Fibroblast of pulmonary artery (primary cell): ENCODE data around the gene PRKCH.
A peak's percentile ranks its signal among the peaks of the same experiment; 100 is the strongest.

Source experiments
- DNase-seq: peaks from one replicate; pipeline ENCODE4 v3.0.0-alpha.2; 2010; ENCODE audit warnings: low read depth
- H3K4me3 ChIP-seq: replicated peaks from 2 replicates; pipeline ENCODE4 v1.5.1; 2011; ENCODE audit warnings: low read depth, mild to moderate bottlenecking, control low read depth, low read length, moderate library complexity
- TF ChIP-seq, protein P1 (sequence below): IDR thresholded peaks from 2 replicates; pipeline ENCODE4 v1.5.1; 2011; ENCODE audit warnings: mild to moderate bottlenecking, control low read depth, low read length, inconsistent platforms; ENCODE audit errors: missing control alignments

PRKCH gene

DNA sequence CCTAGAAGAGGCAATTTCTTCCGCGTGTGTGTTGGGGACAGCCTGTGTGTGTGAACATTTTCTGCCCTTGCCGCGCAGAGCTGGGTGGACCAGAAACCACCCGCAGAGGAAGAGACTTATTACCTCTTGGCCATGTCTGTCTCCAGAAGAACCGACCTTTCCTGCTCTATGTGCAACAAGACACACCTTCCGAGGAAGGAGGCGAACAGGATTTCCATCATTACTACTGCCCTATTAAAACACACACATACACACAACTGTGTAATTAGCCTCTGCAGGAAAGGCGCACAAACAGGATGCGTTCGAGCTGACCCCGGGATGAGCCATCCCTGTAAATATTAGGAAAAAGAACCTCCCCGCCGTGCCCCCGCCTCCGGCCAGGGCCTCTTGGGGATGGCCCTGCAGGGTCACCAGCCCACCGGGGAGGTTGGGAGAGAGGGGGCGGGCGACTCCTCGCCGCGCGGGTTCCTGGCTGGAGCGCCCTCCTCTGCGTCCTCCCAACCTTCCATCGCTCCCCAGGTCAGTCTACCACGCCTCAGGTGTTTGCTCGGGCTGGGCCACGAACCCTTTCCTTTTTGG, 484 bp upstream of the PRKCH start:
- peak overlapping the region; percentile 70 for H3K4me3 ChIP-seq
- no peak for DNase-seq
- TF ChIP-seq, protein P1, sequence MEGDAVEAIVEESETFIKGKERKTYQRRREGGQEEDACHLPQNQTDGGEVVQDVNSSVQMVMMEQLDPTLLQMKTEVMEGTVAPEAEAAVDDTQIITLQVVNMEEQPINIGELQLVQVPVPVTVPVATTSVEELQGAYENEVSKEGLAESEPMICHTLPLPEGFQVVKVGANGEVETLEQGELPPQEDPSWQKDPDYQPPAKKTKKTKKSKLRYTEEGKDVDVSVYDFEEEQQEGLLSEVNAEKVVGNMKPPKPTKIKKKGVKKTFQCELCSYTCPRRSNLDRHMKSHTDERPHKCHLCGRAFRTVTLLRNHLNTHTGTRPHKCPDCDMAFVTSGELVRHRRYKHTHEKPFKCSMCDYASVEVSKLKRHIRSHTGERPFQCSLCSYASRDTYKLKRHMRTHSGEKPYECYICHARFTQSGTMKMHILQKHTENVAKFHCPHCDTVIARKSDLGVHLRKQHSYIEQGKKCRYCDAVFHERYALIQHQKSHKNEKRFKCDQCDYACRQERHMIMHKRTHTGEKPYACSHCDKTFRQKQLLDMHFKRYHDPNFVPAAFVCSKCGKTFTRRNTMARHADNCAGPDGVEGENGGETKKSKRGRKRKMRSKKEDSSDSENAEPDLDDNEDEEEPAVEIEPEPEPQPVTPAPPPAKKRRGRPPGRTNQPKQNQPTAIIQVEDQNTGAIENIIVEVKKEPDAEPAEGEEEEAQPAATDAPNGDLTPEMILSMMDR: no peak

DNA sequence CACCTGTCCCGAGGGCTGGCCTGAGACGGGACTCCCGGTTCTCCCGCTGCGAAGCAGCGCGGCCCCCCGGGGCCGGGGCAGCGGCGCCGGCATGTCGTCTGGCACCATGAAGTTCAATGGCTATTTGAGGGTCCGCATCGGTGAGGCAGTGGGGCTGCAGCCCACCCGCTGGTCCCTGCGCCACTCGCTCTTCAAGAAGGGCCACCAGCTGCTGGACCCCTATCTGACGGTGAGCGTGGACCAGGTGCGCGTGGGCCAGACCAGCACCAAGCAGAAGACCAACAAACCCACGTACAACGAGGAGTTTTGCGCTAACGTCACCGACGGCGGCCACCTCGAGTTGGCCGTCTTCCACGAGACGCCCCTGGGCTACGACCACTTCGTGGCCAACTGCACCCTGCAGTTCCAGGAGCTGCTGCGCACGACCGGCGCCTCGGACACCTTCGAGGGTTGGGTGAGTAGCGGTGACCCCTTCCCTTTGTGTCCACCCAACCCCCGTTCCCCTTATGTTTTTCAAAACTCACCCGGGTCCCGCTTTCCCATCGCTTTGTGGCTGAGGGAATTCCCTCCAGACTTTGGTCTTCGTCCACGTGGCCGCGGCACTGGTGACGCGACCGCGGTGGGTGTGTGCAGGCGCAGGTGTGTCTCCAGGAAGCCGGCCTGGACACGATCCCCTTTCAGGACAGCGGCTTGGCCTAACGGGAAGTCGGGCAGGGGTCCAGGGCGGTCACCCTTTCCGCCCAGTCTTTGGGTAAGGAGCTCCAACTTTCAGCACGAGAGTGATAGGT, 826 bp downstream of the PRKCH start:
- peak overlapping the region; percentile 70 for H3K4me3 ChIP-seq
- TF ChIP-seq, protein P1: no peak
- no peak for DNase-seq

DNA sequence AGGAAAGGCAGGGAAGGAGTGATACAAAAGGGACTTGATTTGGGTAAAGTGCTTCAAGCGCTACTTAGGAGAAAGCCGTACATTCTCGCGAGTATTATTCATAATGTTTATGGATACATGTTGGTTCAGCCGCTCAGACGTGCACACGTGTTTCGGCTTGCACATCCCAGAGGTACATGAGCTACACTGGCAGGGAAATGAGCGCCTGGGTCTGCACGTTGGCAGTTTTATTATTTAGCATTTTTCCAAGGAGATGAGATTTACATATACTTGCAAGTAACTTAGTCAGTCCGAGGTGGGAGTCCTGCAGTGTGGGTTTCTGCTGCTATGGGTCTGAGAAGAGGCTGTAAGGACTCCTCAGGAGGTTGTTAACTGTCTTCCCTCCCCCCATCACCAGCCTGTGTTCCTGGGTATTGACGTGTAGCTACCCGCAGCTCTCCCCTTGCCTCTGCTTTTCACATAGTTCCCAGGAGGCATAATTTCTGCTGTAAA, 1.5 kb downstream of the PRKCH start:
- TF ChIP-seq, protein P1: no peak
- DNase-seq: peak; percentile 54
- peak overlapping the region; percentile 70 for H3K4me3 ChIP-seq

DNA sequence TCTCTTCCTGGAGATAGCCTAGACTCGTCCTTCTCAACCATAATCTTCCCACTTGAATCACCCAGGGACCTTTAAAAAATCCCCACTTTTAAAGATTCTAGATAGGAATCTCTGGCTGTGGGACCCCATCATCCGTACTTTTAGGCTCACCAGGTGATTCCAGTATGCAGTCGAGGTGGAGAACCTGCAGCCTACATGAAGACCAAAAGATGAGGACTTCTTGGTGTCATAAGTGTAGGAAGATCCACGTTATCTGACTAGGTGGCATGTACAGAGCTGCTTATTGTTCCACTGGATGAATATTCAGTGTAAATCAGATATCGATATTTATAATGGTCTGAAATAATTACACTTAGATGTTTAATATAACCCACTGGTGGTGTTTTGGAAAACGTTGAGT, 2.6 kb downstream of the PRKCH start:
- DNase-seq: no peak
- TF ChIP-seq, protein P1: no peak
- no peak overlapping the region for H3K4me3 ChIP-seq

DNA sequence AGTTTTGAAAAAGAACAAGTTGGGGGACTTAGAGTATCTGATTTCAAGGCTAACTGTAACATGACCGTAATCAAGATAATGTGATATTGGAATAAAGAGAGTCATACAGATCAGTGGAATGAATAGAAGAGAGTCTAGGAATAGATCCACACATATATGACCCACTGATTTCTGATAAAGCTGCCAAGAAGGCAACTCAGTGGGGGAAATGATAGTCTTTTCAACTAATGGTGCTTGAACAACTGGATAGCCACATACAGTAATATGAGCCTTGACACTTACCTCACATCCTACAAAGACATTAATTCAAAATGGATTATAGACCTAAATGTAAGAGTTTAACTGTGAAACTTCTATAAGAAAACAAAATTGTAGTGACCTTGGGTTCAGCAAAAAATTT, 3.8 kb downstream of the PRKCH start:
- no peak overlapping the region for H3K4me3 ChIP-seq
- no peak for DNase-seq
- TF ChIP-seq, protein P1: no peak

DNA sequence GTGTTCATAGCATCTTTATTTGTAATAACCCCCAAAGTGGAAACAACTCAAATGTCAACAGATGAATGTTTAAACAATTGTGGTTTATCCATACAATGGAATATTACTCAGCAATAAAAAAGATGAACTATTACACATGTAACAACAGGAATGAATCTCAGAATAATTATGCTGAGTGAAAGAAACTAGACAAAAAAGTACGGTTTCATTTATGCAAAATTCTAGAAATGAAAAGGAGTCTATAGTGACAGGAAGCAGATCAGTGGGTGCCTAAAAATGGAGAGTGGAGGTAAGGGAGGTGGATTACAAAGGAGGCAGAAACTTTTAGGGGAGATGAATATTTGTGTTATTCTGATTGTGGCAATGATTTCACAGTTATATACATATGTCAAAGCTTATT, 4.8 kb downstream of the PRKCH start:
- H3K4me3 ChIP-seq: no peak overlapping the region
- TF ChIP-seq, protein P1: no peak
- DNase-seq: no peak
